ENCODE results near the gene MAGI1.
"Not testable (repeated sequence)": the region's sequence is repeated elsewhere in the genome, so short reads cannot be mapped to it uniquely, and the experiment has no call there.

The MAGI1 gene

DNA sequence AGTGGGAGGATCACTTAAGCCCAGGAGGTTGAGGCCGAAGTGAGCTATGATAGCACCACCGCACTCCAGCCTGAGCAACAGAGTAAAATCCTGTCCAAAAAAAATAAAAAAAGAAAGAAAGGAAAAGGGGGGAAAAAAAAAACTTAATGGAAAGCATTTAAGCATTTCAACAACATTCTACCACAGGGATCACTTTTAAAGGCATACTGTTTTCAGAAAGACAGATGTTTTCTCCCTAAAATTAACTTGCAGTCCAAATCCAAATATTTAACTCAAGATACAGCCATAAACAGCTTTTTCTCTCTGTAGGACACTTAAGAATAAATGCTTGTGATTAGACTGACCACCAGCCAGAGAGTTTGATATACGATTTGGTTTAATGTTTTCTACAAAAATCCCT is 141.0 kb downstream of the MAGI1 start:
- DNase-seq = no peak

DNA sequence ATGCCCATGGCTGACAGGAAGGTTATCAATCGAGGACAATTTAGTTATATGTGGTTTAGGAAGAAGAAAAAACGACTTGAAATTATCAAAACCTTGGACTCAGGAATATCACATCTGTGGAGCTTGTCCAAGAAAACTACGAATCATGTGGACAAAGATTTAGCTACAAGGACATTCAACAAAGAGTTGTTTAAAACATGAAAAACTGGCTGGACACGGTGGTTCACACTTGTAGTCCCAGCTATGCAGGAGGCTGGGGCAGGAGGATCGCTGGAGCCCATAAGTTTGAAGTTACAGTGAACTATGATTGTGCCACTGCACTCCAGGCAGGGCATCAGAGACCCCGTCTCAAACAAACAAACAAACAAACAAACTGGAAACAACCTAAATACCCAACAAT is 142.4 kb downstream of the MAGI1 start:
- DNase-seq = no peak

DNA sequence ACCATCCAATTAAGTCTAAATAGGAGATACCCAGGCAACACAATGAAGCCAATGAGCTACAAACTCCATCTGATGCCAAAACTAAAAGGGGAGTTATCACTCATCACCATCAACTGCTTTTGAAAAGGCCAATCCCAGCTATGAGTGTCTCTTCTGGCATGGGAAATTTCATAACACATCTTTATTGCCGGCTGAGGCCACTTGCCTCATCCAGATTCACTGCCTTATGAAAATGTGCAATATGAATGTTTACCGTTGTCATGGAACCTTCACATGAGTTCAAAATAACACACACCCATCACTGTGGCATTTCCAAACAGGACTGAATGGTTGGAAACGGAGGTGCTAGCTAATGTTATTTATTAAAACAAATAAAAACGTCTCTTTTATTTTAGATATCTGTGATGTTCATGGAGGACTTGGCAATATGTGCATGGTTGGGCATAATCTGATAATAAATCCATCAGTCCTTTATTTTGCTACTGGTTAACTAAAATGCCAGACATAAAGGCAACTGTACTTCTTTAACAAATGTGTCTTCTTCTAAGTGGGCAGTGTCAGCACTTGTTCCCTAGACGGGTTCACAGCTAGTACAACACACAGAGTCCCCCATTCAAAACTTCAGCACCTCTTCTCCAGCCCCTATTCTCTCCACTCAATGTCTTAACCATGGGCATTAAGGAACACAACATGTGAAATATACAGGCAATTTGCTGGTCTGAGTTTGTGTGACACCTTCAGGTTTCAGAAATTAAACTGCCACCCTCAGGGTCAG is 143.9 kb downstream of the MAGI1 start:
- DNase-seq = no peak

DNA sequence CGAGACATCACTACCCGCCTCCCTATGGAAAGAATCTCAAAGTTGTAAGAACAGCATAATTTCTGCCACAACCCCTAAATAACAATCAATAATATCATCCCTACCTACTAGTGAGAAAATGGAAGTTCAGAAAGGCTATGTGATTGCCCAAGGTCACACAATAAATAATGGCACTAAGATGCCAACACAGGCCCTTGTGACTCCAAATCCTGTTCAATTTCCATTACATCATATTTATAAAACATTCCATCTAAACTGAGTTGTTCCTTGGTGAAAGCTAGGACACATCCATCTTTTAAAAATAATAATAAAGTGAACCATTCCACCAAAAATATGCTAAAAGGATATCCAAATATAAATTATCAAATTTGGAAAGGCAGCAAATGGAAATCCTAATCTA is 144.6 kb downstream of the MAGI1 start:
- DNase-seq = no peak

DNA sequence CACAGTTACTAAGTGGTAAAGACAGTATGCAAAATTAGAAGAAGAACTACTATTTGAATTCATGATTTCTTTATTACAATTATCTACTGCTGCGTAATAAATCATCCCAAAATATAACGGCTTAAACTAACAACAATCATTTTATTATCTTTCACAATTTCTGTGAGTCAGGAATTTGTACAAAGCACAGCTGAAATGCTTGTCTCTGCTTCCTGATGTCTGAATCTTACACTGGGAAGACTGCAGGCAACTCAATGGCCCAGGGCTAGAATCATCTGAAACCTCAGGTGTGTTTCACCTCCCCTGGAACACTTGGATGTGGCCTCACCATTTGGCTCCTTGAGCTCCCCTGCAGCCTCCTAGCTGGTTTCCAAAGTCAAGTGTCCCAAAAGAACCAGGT is 145.1 kb downstream of the MAGI1 start:
- no peak for DNase-seq

DNA sequence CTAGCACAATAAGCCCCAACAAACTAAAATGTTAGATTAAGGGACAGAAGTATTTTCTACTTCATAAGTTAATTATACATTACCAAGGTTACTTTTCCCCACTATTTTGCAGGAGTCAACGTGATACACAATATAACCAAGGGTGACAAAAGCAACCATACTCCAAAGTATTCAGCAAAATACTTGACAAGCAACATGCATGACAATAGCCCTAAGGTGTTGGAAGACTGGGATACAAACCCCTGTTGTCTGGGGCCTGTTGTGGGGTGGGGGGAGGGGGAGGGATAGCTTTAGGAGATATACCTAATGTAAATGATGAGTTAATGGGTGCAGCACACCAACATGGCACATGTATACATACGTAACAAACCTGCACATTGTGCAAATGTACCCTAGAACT is 147.2 kb downstream of the MAGI1 start:
- DNase-seq = not testable (repeated sequence)

GRCh38 chr3:65890328-65890727 is 148.4 kb downstream of the MAGI1 start:
- no peak for DNase-seq

DNA sequence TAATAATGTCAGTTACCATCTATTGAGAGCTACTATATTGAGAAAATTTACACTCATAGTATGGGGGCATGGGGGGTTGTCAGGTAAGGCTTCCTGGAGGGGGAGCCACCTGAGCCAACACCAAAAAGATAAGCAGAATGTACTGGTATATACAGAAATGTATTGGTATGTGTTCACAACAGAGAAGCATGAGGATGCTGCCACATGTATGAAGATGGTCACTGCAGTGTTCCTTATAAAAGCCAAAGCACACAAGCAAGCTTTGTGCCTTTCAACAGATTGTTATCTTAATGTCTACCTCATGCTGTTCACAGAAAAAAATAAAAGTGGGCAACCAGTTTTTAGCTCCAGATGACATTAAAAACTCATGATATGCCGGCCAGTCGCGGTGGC is 149.0 kb downstream of the MAGI1 start:
- DNase-seq = no peak

DNA sequence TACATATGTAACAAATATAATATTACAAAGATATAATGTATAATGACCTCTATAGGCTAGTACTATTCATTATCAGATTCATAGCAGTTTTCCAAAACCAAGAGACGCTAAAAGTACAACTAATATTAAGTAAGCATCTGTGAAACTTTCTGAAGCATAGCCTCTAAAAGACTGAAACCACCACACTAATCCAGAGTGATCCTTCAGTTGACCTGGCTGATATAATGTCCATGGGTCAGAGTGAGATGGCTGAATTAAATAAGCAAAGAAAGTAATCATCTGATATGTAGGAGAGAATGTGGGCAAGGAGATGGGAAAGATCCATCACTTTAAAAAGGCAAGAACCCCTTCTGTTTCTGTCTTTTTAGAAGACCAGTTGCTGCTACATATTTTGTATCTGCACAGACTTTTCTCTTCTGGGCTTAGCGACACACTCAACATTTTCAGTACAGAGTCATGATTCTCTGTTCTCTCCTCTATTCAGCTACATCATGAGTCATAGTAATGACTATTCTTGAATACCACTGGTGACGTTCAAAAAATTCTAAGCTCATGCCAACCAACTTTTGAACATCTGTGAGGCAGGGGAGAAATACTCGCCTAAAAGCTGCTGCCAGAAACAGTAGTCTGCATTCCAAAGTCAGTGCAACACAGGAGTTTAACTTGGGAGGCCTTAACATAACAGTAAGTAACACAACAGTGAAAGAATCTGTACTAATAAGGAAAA is 149.6 kb downstream of the MAGI1 start:
- DNase-seq = no peak

GRCh38 chr3:65888196-65888595 is 150.5 kb downstream of the MAGI1 start:
- no peak for DNase-seq

GRCh38 chr3:65886391-65886790 is 152.3 kb downstream of the MAGI1 start:
- DNase-seq = no peak

- no peak for DNase-seq
Observed at GRCh38 chr3:65884071-65884470, 154.6 kb downstream of the MAGI1 start.

GRCh38 chr3:65883613-65884012 is 155.1 kb downstream of the MAGI1 start:
- DNase-seq = no peak

DNA sequence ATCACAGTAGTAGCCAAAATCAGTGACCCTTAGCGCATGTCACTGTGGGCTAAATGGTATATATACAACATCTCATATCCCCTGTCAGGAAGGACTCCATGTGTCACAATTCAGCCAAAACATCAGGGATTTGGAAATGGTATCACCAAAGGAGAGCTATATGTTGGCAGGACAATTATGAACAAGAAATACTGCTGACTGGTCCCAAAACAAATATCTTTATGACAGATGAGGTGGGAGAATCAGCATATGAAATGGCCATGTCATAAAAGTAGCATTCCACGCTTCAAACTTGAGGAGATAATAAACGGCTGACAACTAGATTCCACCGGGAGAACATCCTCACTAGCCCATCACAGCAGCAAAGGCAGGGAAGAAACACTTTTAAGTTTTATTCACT is 158.4 kb downstream of the MAGI1 start:
- DNase-seq = no peak

GRCh38 chr3:65879372-65879771 is 159.3 kb downstream of the MAGI1 start:
- DNase-seq = no peak

GRCh38 chr3:65878831-65879230 is 159.9 kb downstream of the MAGI1 start:
- no peak for DNase-seq

GRCh38 chr3:65877160-65877559 is 161.6 kb downstream of the MAGI1 start:
- no peak for DNase-seq

DNA sequence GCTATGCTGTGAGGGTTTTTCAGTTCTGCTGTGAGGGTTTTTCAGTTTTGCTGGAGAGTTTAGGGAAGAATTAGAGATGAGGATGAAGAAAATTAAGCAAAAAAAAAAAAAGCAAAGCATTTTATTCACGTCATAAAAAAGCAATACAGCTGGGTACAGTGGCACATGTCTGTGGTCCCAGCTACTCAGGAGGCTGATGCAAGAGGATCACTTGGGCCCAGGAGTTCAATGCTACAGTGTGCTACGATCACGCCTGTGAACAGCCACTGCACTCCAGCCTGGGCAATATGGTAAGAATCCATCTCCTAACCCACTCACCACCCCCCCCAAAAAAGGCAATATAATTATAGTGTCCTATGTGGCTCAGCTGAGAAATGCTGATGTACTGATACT is 162.7 kb downstream of the MAGI1 start:
- no peak for DNase-seq

- no peak for DNase-seq
Observed at GRCh38 chr3:65875393-65876027, 163.2 kb downstream of the MAGI1 start.

- DNase-seq = no peak
Observed at GRCh38 chr3:65873869-65874268, 164.8 kb downstream of the MAGI1 start.

DNA sequence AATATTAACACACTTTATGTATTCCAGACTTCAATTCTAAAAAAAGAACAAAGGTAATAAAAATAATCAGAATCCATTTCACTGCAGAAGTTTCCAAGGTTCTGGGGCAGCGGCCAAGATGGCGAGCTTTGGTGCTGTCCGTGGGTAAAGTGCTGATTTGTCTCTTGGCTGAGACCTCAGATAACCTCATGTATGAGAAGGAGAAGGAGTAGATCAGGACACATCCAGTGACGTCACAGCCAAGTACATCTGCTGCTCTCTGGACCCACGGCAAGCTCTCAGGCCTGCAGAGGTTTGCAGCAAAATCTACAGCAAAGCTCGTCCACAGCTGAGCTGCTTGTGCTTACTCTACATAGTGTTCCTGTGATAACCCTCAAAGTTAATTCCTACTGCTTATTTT is 165.7 kb downstream of the MAGI1 start:
- no peak for DNase-seq

GRCh38 chr3:65871305-65872141 is 167.2 kb downstream of the MAGI1 start:
- no peak for DNase-seq

DNA sequence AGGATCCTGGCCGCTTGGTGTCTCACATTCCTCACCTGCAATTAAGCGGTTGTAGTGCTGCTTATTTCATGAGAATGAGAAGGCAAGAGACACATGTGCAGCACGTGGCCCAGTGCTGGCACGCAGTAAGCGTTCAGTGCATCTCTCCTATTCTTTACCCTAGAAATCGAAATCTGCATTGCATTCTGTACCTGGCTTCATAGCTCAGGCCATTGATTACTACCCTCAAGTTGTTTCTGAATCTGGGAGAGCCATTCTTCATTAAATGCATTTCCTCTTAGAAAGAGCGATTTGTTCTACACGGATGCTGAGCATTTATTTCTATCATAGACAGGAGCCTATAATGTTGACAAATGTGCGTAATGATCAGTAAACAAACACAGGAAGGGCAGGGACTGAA is 168.9 kb downstream of the MAGI1 start:
- no peak for DNase-seq

Data from activated T-cell treated with anti-CD3 and anti-CD28 coated beads, Interleukin-2, amount 50 U/mL, for 1 hour (primary cell).